ENCODE data around the gene OR3A1.
"Not testable (repeated sequence)": the region's sequence is repeated elsewhere in the genome, so short reads cannot be mapped to it uniquely, and the experiment has no call there.

The OR3A1 gene

DNA sequence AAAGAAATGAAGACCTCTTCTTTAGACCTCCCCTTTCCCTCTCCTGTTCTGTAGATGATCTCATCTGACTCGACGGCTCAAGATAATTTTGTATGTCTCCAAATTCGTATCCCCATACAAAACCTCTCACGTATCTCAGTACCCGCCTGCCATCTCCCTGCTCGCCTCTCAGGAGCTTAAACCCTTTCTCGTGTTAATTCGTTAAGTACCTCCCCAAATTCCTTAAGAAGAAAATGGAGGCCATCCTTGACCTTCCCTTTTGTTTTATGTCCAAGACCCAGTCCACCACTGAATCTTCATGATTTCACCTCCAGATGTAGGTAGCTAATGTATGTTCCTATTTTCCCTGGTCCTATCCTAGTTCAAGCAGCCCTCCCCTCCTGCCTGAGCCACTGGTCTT, 41.6 kb downstream of the OR3A1 start:
- Histone ChIP-seq H3K9ac (ENCODE audit: low read length) (no peak overlapping the region), H3K4me3 (ENCODE audit: low read length) (no peak overlapping the region), H3K4me1 (ENCODE audit: control insufficient read depth, insufficient read depth, low read length) (no peaks in the 10 kb centered on the region), H3K36me3 (ENCODE audit: control insufficient read depth, insufficient read depth, low read length) (no peaks in the 10 kb centered on the region), H3K9me3 (ENCODE audit: control insufficient read depth, low read length) (no peaks in the 10 kb centered on the region), H3K27me3 (ENCODE audit: control insufficient read depth, insufficient read depth, low read length) (no peaks in the 10 kb centered on the region)

- not testable (repeated sequence) for H3K4me3 ChIP-seq (ENCODE audit: low read length); H3K27me3 ChIP-seq (ENCODE audit: control insufficient read depth, insufficient read depth, low read length); H3K36me3 ChIP-seq (ENCODE audit: control insufficient read depth, insufficient read depth, low read length); H3K4me1 ChIP-seq (ENCODE audit: control insufficient read depth, insufficient read depth, low read length); H3K9ac ChIP-seq (ENCODE audit: low read length); H3K9me3 ChIP-seq (ENCODE audit: control insufficient read depth, low read length)
Observed at GRCh38 chr17:3249013-3249412, 49.1 kb downstream of the OR3A1 start.

- not testable (repeated sequence) for H3K36me3 ChIP-seq (ENCODE audit: control insufficient read depth, insufficient read depth, low read length); H3K9me3 ChIP-seq (ENCODE audit: control insufficient read depth, low read length); H3K4me1 ChIP-seq (ENCODE audit: control insufficient read depth, insufficient read depth, low read length); H3K9ac ChIP-seq (ENCODE audit: low read length); H3K27me3 ChIP-seq (ENCODE audit: control insufficient read depth, insufficient read depth, low read length); H3K4me3 ChIP-seq (ENCODE audit: low read length)
Observed at GRCh38 chr17:3244841-3245240, 53.3 kb downstream of the OR3A1 start.

GRCh38 chr17:3241044-3241443, 57.1 kb downstream of the OR3A1 start:
- H3K27me3 ChIP-seq (ENCODE audit: control insufficient read depth, insufficient read depth, low read length); H3K36me3 ChIP-seq (ENCODE audit: control insufficient read depth, insufficient read depth, low read length); H3K9me3 ChIP-seq (ENCODE audit: control insufficient read depth, low read length); H3K4me1 ChIP-seq (ENCODE audit: control insufficient read depth, insufficient read depth, low read length); H3K9ac ChIP-seq (ENCODE audit: low read length); H3K4me3 ChIP-seq (ENCODE audit: low read length): not testable (repeated sequence)

All from mucosa of stomach (tissue), 1 donor.